H1 (cell line): Measurements from ENCODE around the gene MREG. TPM values are rescaled to one million over a fixed set of nuclear protein-coding genes. Genes with fewer than 3 reads are reported as not detected.

Source experiments
- CHD7 ChIP-seq: fragments of 300-600 bp; sonication (generic); IDR thresholded peaks from 2 replicates; pipeline ENCODE4 v1.7.1; 2012; ENCODE audit warnings: low read length, moderate library complexity, mild to moderate bottlenecking, inconsistent platforms; ENCODE audit not compliant: insufficient replicate concordance
- polyA plus RNA-seq, 7 experiments: library from polyadenylated mRNA; depleted of rRNA in 3 of 7; stranded (reverse) in 5 of 7; unstranded in 2 of 7; fragments of >200 nt in 5 of 7; fragments of 200-250 nt in 2 of 7; gene quantifications; 1 replicate in 5 of 7; 2 replicates in 1 of 7; 4 replicates in 1 of 7; pipeline versions ENCODE4 v1.2.1 to v1.2.3, GENCODE V29; 2011 to 2013; ENCODE audit warnings: missing spikeins in 2 of 7, mixed read lengths in 2 of 7
- total RNA-seq: library from RNA; stranded (reverse); fragmentation: NEBNext Ultra II Directional; extraction: Animal tissue kit (Norgen Biotek cat#: 25700); gene quantifications from 2 replicates; pipeline ENCODE4 v1.2.1, GENCODE V29; 2021

The MREG gene
- total and polyA plus RNA-seq, 2 of the 8 experiments (the other 6 are each of a cell fraction or from before 2014, with no cell fraction given): 7.5 to 31.9 TPM

- TF ChIP-seq CHD7: no peak
These were observed 116.4 kb downstream of the MREG start (continued) for GRCh38 chr2:215896921-215897320.
